ENCODE data around the gene ADM2. TPM values are rescaled to one million over a fixed set of nuclear protein-coding genes. Genes with fewer than 3 reads are reported as not detected.
A peak's percentile ranks its signal among the peaks of the same experiment; 100 is the strongest.
"Not testable (repeated sequence)": the region's sequence is repeated elsewhere in the genome, so short reads cannot be mapped to it uniquely, and the experiment has no call there.

Gene ADM2, protein sequence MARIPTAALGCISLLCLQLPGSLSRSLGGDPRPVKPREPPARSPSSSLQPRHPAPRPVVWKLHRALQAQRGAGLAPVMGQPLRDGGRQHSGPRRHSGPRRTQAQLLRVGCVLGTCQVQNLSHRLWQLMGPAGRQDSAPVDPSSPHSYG
- total RNA-seq = not detected
- long read RNA-seq = 0 reads

GRCh38 chr22:50481440-50482106, at the start of gene ADM2:
ADM2 (plus strand) TSS chr22:50481543; CDS start chr22:50481848, 305 bp downstream.
- ATAC-seq (ENCODE audit: poor library complexity) (peak; percentile 50), DNase-seq (no peak)
- intact Hi-C loops (cut with DNase I) = no loop called here

DNA sequence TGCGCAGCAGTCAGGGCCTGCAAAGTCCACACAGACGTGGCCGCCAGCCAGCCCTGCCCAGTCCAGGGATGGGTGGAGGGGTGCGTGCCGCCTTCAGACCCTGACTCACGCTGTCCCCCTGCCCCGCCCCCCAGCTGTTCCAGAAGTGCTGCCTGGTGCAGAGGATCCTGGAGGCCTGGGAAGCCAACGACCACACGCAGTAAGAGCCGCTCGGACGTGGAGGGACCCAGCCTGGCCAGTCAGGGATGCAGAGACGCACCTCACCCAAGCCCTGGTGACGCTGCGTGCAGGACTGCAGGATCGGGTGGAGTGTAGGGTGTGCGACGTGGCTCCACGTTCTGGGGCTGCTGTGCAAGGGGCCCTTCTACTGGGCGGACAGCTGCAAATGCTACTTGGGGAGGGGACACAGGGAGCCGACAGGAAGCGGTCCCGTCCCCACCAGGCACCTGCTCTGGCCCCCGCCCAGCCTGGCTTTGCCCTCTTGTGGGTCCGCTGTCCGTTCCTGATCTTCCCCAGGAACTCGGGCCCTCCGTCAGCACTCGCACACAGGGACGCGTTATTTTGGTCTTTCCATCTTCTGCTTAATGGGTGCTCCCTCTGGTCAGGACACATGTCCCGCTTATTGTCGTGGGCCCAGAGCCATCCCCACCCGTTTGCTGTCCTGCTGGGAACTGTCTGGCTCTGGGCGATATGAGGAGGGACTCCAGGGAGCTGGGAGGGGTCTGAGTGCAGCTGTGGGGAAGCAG, 49.0 kb upstream of the ADM2 start:
- ATAC-seq (ENCODE audit: poor library complexity) = no peak
- intact Hi-C loops (cut with DNase I) = no loop called here
- peak; percentile 34 for DNase-seq

GRCh38 chr22:50432877-50433510, 48.3 kb upstream of the ADM2 start:
- peak; percentile 26 for DNase-seq
- ATAC-seq (ENCODE audit: poor library complexity); intact Hi-C loops (cut with DNase I): not testable (repeated sequence)

DNA sequence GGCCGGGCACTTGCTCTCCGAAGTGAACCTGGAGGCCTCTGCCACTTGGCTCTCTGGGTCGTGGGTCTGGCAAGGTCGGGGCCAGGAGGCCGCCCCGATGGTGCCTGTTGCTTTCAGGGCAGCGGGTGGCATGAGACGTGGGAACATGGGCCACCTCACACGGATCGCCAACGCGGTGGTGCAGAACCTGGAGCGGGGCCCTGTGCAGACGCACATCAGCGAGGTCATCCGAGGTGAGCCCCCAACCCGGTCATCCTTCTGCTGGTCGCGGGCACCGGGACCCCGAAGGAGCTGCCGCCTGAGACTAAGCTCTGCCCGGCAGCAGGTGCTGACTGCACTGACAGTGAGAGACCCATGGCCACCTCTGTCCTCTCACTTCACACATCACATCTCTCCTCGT, 46.5 kb upstream of the ADM2 start:
- peak; percentile 37 for DNase-seq
- ATAC-seq (ENCODE audit: poor library complexity) = no peak
- intact Hi-C loops (cut with DNase I) = no loop called here

GRCh38 chr22:50435291-50436014, 45.9 kb upstream of the ADM2 start:
- ATAC-seq (ENCODE audit: poor library complexity) (no peak), DNase-seq (peak; percentile 24)
- intact Hi-C loops (cut with DNase I) = no loop called here

DNA sequence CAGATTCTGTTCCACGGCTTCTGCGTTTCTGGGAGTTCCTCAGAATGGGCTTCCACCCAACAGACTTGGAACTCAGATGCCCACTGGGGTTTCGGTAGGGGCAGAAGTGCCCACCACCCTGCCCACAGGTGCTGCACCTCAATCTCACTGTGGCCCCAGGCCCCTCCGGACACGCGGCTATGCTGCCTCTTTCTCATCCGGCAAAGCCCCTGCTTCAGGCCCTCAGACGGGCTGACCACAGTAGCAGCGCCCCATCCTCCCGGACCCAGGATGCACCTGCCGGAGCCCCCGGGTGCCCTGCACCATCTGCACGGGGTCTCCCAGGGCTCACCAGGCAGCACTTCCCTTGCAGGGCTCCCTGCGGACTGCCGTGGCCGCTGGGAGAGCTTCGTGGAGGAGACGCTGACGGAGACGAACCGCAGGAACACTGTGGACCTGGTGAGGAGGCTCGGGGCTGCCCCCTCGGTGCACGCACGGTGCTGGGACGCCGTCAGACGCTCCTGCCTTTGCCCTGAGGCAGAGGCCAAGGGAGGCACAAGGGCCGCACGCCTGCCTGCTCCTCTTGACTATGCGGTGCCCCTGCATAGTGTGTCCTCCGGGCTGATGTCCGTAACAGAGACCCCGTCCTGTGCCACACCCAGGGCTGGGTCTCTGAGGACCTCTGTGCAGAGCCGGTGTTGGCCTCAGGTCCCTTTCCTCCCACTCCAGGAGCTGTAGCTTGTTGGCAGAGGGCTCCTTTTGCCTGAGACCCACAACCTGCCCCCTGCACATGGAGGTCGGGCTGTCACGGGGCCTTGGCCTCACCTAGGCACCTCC, 45.1 kb upstream of the ADM2 start:
- intact Hi-C loops (cut with DNase I) = no loop called here
- ATAC-seq (ENCODE audit: poor library complexity) (no peak), DNase-seq (peak; percentile 30)

GRCh38 chr22:50436841-50437341, 44.5 kb upstream of the ADM2 start:
- DNase-seq (peak; percentile 19), ATAC-seq (ENCODE audit: poor library complexity) (no peak)
- intact Hi-C loops (cut with DNase I) = no loop called here

DNA sequence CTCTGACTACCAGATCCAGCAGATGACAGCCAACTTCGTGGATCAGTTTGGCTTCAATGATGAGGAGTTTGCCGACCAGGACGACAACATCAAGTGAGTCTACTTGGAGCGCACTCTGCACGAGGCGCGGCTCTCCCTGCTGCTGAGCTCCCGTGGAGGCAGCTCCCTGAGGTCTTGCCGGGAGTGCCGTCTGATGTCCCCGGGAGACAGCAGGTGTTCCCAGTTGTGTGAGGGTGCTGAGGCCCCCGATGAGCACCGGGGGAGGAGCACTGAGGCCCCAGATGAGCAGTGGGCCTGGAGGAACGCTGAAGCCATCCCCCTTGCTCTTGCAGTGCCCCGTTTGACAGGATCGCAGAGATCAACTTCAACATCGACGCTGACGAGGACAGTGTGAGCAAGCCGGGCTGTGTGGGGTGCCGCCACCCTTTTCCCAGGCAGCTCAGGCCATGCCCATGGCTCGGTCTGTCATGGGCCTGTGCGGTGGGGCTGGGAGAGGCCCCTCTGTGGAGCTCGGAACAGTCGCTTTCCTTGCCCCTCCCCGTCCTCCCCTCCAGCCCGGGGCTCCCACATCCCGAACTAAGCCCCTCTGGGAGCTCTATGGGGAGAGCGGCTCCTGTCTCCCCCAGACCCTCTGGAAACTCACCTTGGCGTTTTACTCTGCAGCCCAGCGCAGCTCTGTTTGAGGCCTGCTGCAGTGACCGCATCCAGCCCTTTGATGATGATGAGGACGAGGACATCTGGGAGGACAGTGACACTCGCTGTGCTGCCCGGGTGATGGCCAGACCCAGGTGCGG, 43.6 kb upstream of the ADM2 start:
- no peak for ATAC-seq (ENCODE audit: poor library complexity)
- DNase-seq = peak; percentile 22
- intact Hi-C loops (cut with DNase I) = no loop called here

GRCh38 chr22:50438305-50439275, 42.8 kb upstream of the ADM2 start:
- ATAC-seq (ENCODE audit: poor library complexity) (no peak), DNase-seq (peak; percentile 24)
- intact Hi-C loops (cut with DNase I) = no loop called here

- peak; percentile 30 for DNase-seq
- ATAC-seq (ENCODE audit: poor library complexity) = no peak
- intact Hi-C loops (cut with DNase I) = no loop called here
These were observed 42.0 kb upstream of the ADM2 start for GRCh38 chr22:50439314-50439870.

DNA sequence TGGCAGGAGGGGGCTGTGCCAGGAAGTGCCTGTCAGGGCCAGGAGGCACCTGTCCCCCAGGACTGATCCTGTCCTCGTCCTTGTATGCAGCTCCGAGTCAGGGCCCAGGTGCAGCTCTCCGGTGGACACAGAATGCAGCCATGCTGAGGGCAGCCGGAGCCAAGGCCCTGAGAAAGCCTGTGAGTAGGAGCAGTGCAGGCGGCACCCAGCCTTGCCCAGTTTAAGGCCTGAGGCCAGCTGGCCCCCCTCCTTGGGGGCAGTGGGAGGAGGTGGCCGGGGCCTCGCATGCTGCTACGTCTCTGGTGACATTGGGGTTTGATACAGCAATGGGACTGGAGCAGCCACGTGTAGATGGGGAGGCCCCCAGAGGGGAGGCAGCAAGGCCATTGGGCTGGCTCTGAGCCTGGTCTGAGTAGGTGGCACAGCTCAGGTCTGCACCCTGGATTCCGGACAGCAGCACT, 41.4 kb upstream of the ADM2 start:
- intact Hi-C loops (cut with DNase I) = no loop called here
- DNase-seq (peak; percentile 24), ATAC-seq (ENCODE audit: poor library complexity) (no peak)

GRCh38 chr22:50440544-50441249, 40.6 kb upstream of the ADM2 start:
- intact Hi-C loops (cut with DNase I) = no loop called here
- DNase-seq (no peak), ATAC-seq (ENCODE audit: poor library complexity) (no peak)

GRCh38 chr22:50441428-50441993, 39.8 kb upstream of the ADM2 start:
- ATAC-seq (ENCODE audit: poor library complexity) (no peak), DNase-seq (no peak)
- intact Hi-C loops (cut with DNase I) = no loop called here

- DNase-seq = no peak
- intact Hi-C loops (cut with DNase I) = no loop called here
- no peak for ATAC-seq (ENCODE audit: poor library complexity)
These were observed 38.1 kb upstream of the ADM2 start for GRCh38 chr22:50443197-50443596.
